HL-60 (cell line): ENCODE data around the gene PPP1R12B.

ENCODE experiments used
- CTCF ChIP-seq: IDR thresholded peaks from one replicate; pipeline ENCODE4 v1.5.1; 2011; ENCODE audit warnings: low read length, control low read depth, inconsistent platforms; ENCODE audit not compliant: insufficient read depth
- GABPA ChIP-seq: IDR thresholded peaks from 2 replicates; pipeline ENCODE4 v1.6.1; 2012; ENCODE audit warnings: low read depth
- POLR2AphosphoS5 ChIP-seq: IDR thresholded peaks from 2 replicates; pipeline ENCODE4 v1.6.1; 2012; ENCODE audit warnings: low read depth
- SPI1 ChIP-seq: IDR thresholded peaks from 2 replicates; pipeline ENCODE4 v1.6.1; 2012; ENCODE audit warnings: low read depth, mild to moderate bottlenecking, borderline replicate concordance
- TF ChIP-seq, protein P1 (sequence below): IDR thresholded peaks from 2 replicates; pipeline ENCODE4 v1.6.1; 2012; ENCODE audit warnings: low read depth; ENCODE audit not compliant: insufficient replicate concordance

- TF ChIP-seq, protein P1, sequence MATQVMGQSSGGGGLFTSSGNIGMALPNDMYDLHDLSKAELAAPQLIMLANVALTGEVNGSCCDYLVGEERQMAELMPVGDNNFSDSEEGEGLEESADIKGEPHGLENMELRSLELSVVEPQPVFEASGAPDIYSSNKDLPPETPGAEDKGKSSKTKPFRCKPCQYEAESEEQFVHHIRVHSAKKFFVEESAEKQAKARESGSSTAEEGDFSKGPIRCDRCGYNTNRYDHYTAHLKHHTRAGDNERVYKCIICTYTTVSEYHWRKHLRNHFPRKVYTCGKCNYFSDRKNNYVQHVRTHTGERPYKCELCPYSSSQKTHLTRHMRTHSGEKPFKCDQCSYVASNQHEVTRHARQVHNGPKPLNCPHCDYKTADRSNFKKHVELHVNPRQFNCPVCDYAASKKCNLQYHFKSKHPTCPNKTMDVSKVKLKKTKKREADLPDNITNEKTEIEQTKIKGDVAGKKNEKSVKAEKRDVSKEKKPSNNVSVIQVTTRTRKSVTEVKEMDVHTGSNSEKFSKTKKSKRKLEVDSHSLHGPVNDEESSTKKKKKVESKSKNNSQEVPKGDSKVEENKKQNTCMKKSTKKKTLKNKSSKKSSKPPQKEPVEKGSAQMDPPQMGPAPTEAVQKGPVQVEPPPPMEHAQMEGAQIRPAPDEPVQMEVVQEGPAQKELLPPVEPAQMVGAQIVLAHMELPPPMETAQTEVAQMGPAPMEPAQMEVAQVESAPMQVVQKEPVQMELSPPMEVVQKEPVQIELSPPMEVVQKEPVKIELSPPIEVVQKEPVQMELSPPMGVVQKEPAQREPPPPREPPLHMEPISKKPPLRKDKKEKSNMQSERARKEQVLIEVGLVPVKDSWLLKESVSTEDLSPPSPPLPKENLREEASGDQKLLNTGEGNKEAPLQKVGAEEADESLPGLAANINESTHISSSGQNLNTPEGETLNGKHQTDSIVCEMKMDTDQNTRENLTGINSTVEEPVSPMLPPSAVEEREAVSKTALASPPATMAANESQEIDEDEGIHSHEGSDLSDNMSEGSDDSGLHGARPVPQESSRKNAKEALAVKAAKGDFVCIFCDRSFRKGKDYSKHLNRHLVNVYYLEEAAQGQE = no peak
- TF ChIP-seq CTCF (no peak), POLR2AphosphoS5 (no peak), GABPA (no peak), SPI1 (no peak)
Observed at GRCh38 chr1:202569393-202570322, 221.2 kb downstream of the PPP1R12B start.
